Esophagus squamous epithelium (tissue), 5 donors: ENCODE data around the gene GALNTL6. TPM values are rescaled to one million over a fixed set of nuclear protein-coding genes. Genes with fewer than 3 reads are reported as not detected.

Source experiments
- DNase-seq: peaks from one replicate; lab custom pipeline; 2025; lab: John Stamatoyannopoulos, UW
- H3K27ac ChIP-seq, 4 donors: fragments of 200-600 bp; sonication (generic); one replicate each; pipeline ENCODE4 v1.5.1; 2016 to 2019; ENCODE audit warnings: mild to moderate bottlenecking in 1 of 4
- H3K27me3 ChIP-seq, 4 donors: fragments of 200-600 bp; sonication (generic); 1 replicate in 3 of 4; 2 replicates in 1 of 4; pipeline versions ENCODE4 v1.5.1 to v1.6.0; 2017 to 2021; ENCODE audit warnings: antibody characterized with exemption in 1 of 4
- H3K36me3 ChIP-seq, 3 donors: fragments of 200-600 bp; sonication (generic); one replicate each; pipeline ENCODE4 v1.5.1; 2016 to 2019
- H3K4me1 ChIP-seq, 3 donors: fragments of 200-600 bp; sonication (generic); one replicate each; pipeline ENCODE4 v1.5.1; 2017 to 2019
- H3K4me3 ChIP-seq, 4 donors: fragments of 200-600 bp; sonication (generic); 1 replicate in 3 of 4; 2 replicates in 1 of 4; pipeline ENCODE4 v1.5.1; 2016 to 2019; ENCODE audit warnings: mild to moderate bottlenecking in 2 of 4, moderate library complexity in 1 of 4
- H3K9me3 ChIP-seq, 3 donors: fragments of 200-600 bp; sonication (generic); one replicate each; pipeline ENCODE4 v1.5.1; 2016 to 2019
- CTCF ChIP-seq, 6 experiments: fragments of 450-650 bp in 4 of 6; fragments of 200-600 bp in 2 of 6; sonication (generic) in 2 of 6; IDR thresholded peaks; one replicate each; pipeline ENCODE4 v1.5.1; 2016 to 2019; ENCODE audit warnings: antibody characterized with exemption in 6 of 6, mild to moderate bottlenecking in 4 of 6, moderate library complexity in 4 of 6
- POLR2A ChIP-seq, 4 donors: fragments of 450-650 bp; IDR thresholded peaks; one replicate each; pipeline ENCODE4 v1.6.1; 2017; ENCODE audit warnings: antibody characterized with exemption in 4 of 4, mild to moderate bottlenecking in 4 of 4, moderate library complexity in 3 of 4
- WGBS, 2 donors: methylation state at CpG; one replicate each; pipeline ENCODE4 v1.1.5; 2018; 5-methylcytosine and 5-hydroxymethylcytosine counted together
- intact Hi-C: fragments of 100-400 bp; cut with DNase I; formaldehyde crosslinking; loops from one replicate; pipeline ENCODE4 v1.15.0; 2022
- total RNA-seq, 4 donors: library from RNA; depleted of rRNA; stranded (reverse); fragments of >200 nt; gene quantifications; one replicate each; pipeline ENCODE4 v1.1.0, GENCODE V29; 2016
- donor health status: DM: yes; HTN: yes; CAD: no.

GALNTL6 gene
- total RNA-seq, 4 donors from 2014 or later, result 0.12 TPM; not detected in 3

DNA sequence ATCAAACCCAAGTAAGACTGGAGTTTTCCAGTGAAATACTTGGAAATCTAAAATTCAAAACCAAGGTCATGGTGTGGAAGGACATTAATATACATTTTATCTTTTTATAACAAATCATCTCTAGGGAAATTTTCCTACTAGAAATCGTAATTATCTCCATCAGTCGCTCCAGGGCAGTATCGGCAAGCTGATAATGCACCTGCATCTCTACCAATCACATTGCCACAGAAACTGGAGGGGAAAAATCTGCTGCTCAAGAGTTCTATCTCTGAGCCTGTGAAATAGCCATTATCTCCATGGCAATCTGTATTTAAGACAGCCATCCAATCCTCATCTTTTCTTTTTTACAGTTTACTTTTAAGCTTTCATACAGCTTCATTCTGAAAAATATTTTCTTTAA lies 817.1 kb downstream of the GALNTL6 start:
- H3K4me3 ChIP-seq, result no peak overlapping the region
- WGBS, 2 donors, result 66 to 80% methylated on average over 3 of the region's 3 CpGs
- no peak for TF ChIP-seq POLR2A (IDR thresholded peaks at IDR 0.05)
- H3K27me3 ChIP-seq, result no peaks in the 10 kb centered on the region
- H3K4me1 ChIP-seq, result no peaks in the 10 kb centered on the region
- H3K9me3 ChIP-seq, result no peaks in the 10 kb centered on the region
- intact Hi-C loops, result no loop called here
- H3K36me3 ChIP-seq, result no peaks in the 10 kb centered on the region
- DNase-seq, result no peak
- H3K27ac ChIP-seq, result no peak overlapping the region

DNA sequence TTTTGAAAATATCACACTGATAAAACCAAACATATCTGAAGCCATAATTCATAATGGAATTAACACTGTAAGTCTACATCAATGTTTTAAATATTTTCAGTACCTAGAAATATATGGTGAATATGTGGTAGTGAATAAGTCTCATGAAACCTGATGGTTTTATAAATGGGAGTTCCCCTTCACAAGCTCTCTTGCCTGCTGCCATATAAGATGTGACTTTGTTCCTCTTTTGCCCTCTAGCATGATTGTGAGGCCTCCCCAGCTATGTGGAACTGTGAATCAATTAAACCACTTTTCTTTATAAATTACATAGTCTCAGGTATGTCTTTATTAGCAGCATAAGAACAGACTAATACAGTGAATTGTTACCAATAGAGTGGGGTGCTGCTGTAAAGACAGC lies 818.6 kb downstream of the GALNTL6 start:
- intact Hi-C loops, result no loop called here
- H3K27me3 ChIP-seq, result no peaks in the 10 kb centered on the region
- no peaks in the 10 kb centered on the region for H3K4me1 ChIP-seq
- no peak overlapping the region for H3K27ac ChIP-seq
- H3K36me3 ChIP-seq, result no peaks in the 10 kb centered on the region
- TF ChIP-seq POLR2A (IDR thresholded peaks at IDR 0.05), result no peak
- TF ChIP-seq CTCF (IDR thresholded peaks at IDR 0.05), result no peak
- DNase-seq, result no peak
- no peak overlapping the region for H3K4me3 ChIP-seq
- H3K9me3 ChIP-seq, result no peaks in the 10 kb centered on the region

DNA sequence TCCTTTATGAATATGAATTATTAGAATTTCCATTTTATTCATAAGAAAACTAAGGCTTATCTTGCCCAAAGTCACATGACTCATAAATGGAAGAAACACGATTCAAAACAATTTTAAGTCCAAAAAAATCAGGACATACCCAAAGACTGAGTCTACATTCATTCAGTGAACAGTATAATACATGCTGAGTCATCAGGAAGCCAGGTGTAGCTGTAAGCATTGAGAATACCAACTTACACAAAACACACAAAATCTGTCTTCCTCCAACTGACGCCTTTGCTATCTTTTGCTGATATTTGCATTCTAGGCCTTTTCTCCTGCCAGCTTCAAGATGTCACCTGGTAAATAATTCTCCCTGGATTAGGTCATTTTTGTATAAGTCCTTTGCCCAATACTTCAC lies 835.3 kb downstream of the GALNTL6 start:
- Histone ChIP-seq H3K36me3 (no peaks in the 10 kb centered on the region), H3K4me3 (no peak overlapping the region), H3K27ac (no peak overlapping the region), H3K4me1 (no peaks in the 10 kb centered on the region), H3K9me3 (no peaks in the 10 kb centered on the region), H3K27me3 (no peaks in the 10 kb centered on the region)
- WGBS, 2 donors, result 27 to 46% methylated on average over 2 of the region's 2 CpGs
- no peak for TF ChIP-seq POLR2A (IDR thresholded peaks at IDR 0.05)
- intact Hi-C loops, result no loop called here
- DNase-seq, result no peak

GRCh38 chr4:172649143-172649542 lies 835.9 kb downstream of the GALNTL6 start:
- intact Hi-C loops, result no loop called here
- no peaks in the 10 kb centered on the region for H3K27me3 ChIP-seq
- H3K4me1 ChIP-seq, result no peaks in the 10 kb centered on the region
- no peak overlapping the region for H3K4me3 ChIP-seq
- TF ChIP-seq POLR2A (IDR thresholded peaks at IDR 0.05) (no peak), CTCF (IDR thresholded peaks at IDR 0.05) (no peak)
- no peaks in the 10 kb centered on the region for H3K36me3 ChIP-seq
- no peaks in the 10 kb centered on the region for H3K9me3 ChIP-seq
- WGBS, 2 donors, result 57 to 77% methylated on average over 2 of the region's 2 CpGs
- no peak overlapping the region for H3K27ac ChIP-seq
- DNase-seq, result no peak

- DNase-seq, result no peak
- no peak for TF ChIP-seq CTCF (IDR thresholded peaks at IDR 0.05)
- TF ChIP-seq POLR2A (IDR thresholded peaks at IDR 0.05), result no peak
- Histone ChIP-seq H3K4me3 (no peak overlapping the region), H3K9me3 (no peaks in the 10 kb centered on the region), H3K36me3 (no peaks in the 10 kb centered on the region), H3K27ac (no peak overlapping the region), H3K4me1 (no peaks in the 10 kb centered on the region), H3K27me3 (no peaks in the 10 kb centered on the region)
- intact Hi-C loops, result no loop called here
- WGBS, 2 donors, result 71 to 76% methylated on average over 1 of the region's 1 CpG
These were observed 837.7 kb downstream of the GALNTL6 start for GRCh38 chr4:172650758-172651530.

GRCh38 chr4:172651961-172652360 lies 838.8 kb downstream of the GALNTL6 start:
- Histone ChIP-seq H3K27ac (no peak overlapping the region), H3K27me3 (no peaks in the 10 kb centered on the region), H3K4me3 (no peak overlapping the region), H3K4me1 (no peaks in the 10 kb centered on the region), H3K36me3 (no peaks in the 10 kb centered on the region), H3K9me3 (no peaks in the 10 kb centered on the region)
- TF ChIP-seq POLR2A (IDR thresholded peaks at IDR 0.05) (no peak), CTCF (IDR thresholded peaks at IDR 0.05) (no peak)
- 60 to 63% methylated on average over 2 of the region's 2 CpGs for WGBS, 2 donors
- no peak for DNase-seq
- intact Hi-C loops, result no loop called here
